ENCODE data around the gene DGKI.

The DGKI gene

GRCh38 chr7:137853053-137853452 is 6.3 kb upstream of the DGKI start:
- Histone ChIP-seq H3K36me3 (ENCODE audit: control insufficient read depth in 1 of 2, insufficient read depth in 2 of 2, low read length in 2 of 2) (peaks cover 2 to 6% of the 10 kb centered on the region in 2 experiments), H2BK120ac (ENCODE audit: insufficient read depth, low read length, poor library complexity) (no peak overlapping the region), H4K91ac (ENCODE audit: low read depth, low read length) (no peak overlapping the region), H3K23ac (ENCODE audit: low read length) (no peak overlapping the region), H3K4me2 (ENCODE audit: low read length) (no peak overlapping the region), H3K9me3 (ENCODE audit: insufficient read depth, low read depth, low read length) (no peaks in the 10 kb centered on the region), H2AK5ac (ENCODE audit: low read length) (no peak overlapping the region), H3K18ac (ENCODE audit: low read length) (no peak overlapping the region), H3K4me1 (ENCODE audit: control insufficient read depth in 1 of 2, insufficient read depth in 2 of 2, low read length in 2 of 2) (no peaks in the 10 kb centered on the region), H3K4ac (ENCODE audit: low read depth, low read length) (no peak overlapping the region), H2AFZ (ENCODE audit: insufficient read depth, low read length, poor library complexity) (no peak overlapping the region), H3K4me3 (ENCODE audit: low read depth, low read length) (no peak overlapping the region), H3K79me1 (ENCODE audit: low read length) (no peaks in the 10 kb centered on the region), H2BK5ac (ENCODE audit: low read depth, low read length, poor library complexity) (no peak overlapping the region), H3K79me2 (ENCODE audit: control insufficient read depth, insufficient read depth, low read length, poor library complexity) (no peaks in the 10 kb centered on the region), H4K8ac (ENCODE audit: low read depth, low read length) (no peak overlapping the region), H2BK12ac (ENCODE audit: low read length) (no peak overlapping the region), H3K9ac (ENCODE audit: low read length) (no peak overlapping the region), H3K27me3 (ENCODE audit: insufficient read depth, low read length) (peaks cover 3% of the 10 kb centered on the region), H4K12ac (ENCODE audit: low read depth, low read length) (no peak overlapping the region), H3K27ac (ENCODE audit: low read depth, low read length) (no peak overlapping the region), H3K14ac (ENCODE audit: low read length) (no peak overlapping the region)
- no peak for DNase-seq
- WGBS (ENCODE audit: extremely low coverage, insufficient coverage, insufficient read length), result no CpG with 5 or more reads among the region's 1 CpG

- Histone ChIP-seq H4K8ac (ENCODE audit: low read depth, low read length) (no peak overlapping the region), H2AK5ac (ENCODE audit: low read length) (no peak overlapping the region), H2BK12ac (ENCODE audit: low read length) (no peak overlapping the region)
These were observed 5.3 kb upstream of the DGKI start for GRCh38 chr7:137852108-137852507.

GRCh38 chr7:137850972-137851945 is 4.5 kb upstream of the DGKI start:
- Histone ChIP-seq H2BK12ac (ENCODE audit: low read length) (no peak overlapping the region), H4K91ac (ENCODE audit: low read depth, low read length) (no peak overlapping the region), H2BK120ac (ENCODE audit: insufficient read depth, low read length, poor library complexity) (no peak overlapping the region), H2AFZ (ENCODE audit: insufficient read depth, low read length, poor library complexity) (no peak overlapping the region), H2BK5ac (ENCODE audit: low read depth, low read length, poor library complexity) (no peak overlapping the region), H3K9ac (ENCODE audit: low read length) (no peak overlapping the region), H2AK5ac (ENCODE audit: low read length) (no peak overlapping the region), H3K9me3 (ENCODE audit: insufficient read depth, low read depth, low read length) (no peaks in the 10 kb centered on the region), H3K36me3 (ENCODE audit: control insufficient read depth in 1 of 2, insufficient read depth in 2 of 2, low read length in 2 of 2) (peaks cover 2 to 6% of the 10 kb centered on the region in 2 experiments), H4K8ac (ENCODE audit: low read depth, low read length) (no peak overlapping the region), H3K27ac (ENCODE audit: low read depth, low read length) (no peak overlapping the region), H3K14ac (ENCODE audit: low read length) (no peak overlapping the region), H3K4ac (ENCODE audit: low read depth, low read length) (no peak overlapping the region), H3K18ac (ENCODE audit: low read length) (no peak overlapping the region), H3K79me1 (ENCODE audit: low read length) (no peaks in the 10 kb centered on the region), H3K79me2 (ENCODE audit: control insufficient read depth, insufficient read depth, low read length, poor library complexity) (no peaks in the 10 kb centered on the region), H3K27me3 (ENCODE audit: insufficient read depth, low read length) (peaks cover 19% of the 10 kb centered on the region), H4K12ac (ENCODE audit: low read depth, low read length) (no peak overlapping the region), H3K23ac (ENCODE audit: low read length) (no peak overlapping the region), H3K4me3 (ENCODE audit: low read depth, low read length) (no peak overlapping the region), H3K4me1 (ENCODE audit: control insufficient read depth in 1 of 2, insufficient read depth in 2 of 2, low read length in 2 of 2) (peaks cover 0 to 9% of the 10 kb centered on the region in 2 experiments), H3K4me2 (ENCODE audit: low read length) (no peak overlapping the region)
- peak; percentile 55 to 91 for DNase-seq
- no CpG with 5 or more reads among the region's 6 CpGs for WGBS (ENCODE audit: extremely low coverage, insufficient coverage, insufficient read length)

More at GRCh38 chr7:137852108-137852507, 5.3 kb upstream of the DGKI start:
- Histone ChIP-seq H2BK120ac (ENCODE audit: insufficient read depth, low read length, poor library complexity) (no peak overlapping the region), H3K9me3 (ENCODE audit: insufficient read depth, low read depth, low read length) (no peaks in the 10 kb centered on the region), H2BK5ac (ENCODE audit: low read depth, low read length, poor library complexity) (no peak overlapping the region), H3K14ac (ENCODE audit: low read length) (no peak overlapping the region), H3K79me1 (ENCODE audit: low read length) (no peaks in the 10 kb centered on the region), H3K27me3 (ENCODE audit: insufficient read depth, low read length) (peaks cover 11% of the 10 kb centered on the region), H3K4me3 (ENCODE audit: low read depth, low read length) (no peak overlapping the region), H3K4ac (ENCODE audit: low read depth, low read length) (no peak overlapping the region), H4K91ac (ENCODE audit: low read depth, low read length) (no peak overlapping the region), H3K79me2 (ENCODE audit: control insufficient read depth, insufficient read depth, low read length, poor library complexity) (no peaks in the 10 kb centered on the region), H3K36me3 (ENCODE audit: control insufficient read depth in 1 of 2, insufficient read depth in 2 of 2, low read length in 2 of 2) (peaks cover 2 to 6% of the 10 kb centered on the region in 2 experiments), H4K12ac (ENCODE audit: low read depth, low read length) (no peak overlapping the region), H3K9ac (ENCODE audit: low read length) (no peak overlapping the region), H3K23ac (ENCODE audit: low read length) (no peak overlapping the region), H3K4me2 (ENCODE audit: low read length) (no peak overlapping the region), H3K4me1 (ENCODE audit: control insufficient read depth in 1 of 2, insufficient read depth in 2 of 2, low read length in 2 of 2) (peaks cover 0 to 3% of the 10 kb centered on the region in 2 experiments), H3K18ac (ENCODE audit: low read length) (no peak overlapping the region), H3K27ac (ENCODE audit: low read depth, low read length) (no peak overlapping the region), H2AFZ (ENCODE audit: insufficient read depth, low read length, poor library complexity) (no peak overlapping the region)
- peak; percentile 26 to 61 for DNase-seq

- H3K9me3 ChIP-seq (ENCODE audit: insufficient read depth, low read depth, low read length), result no peaks in the 10 kb centered on the region
- peaks cover 25% of the 10 kb centered on the region for H3K27me3 ChIP-seq (ENCODE audit: insufficient read depth, low read length)
- WGBS (ENCODE audit: extremely low coverage, insufficient coverage, insufficient read length), result no CpG with 5 or more reads among the region's 2 CpGs
- no peaks in the 10 kb centered on the region for H3K79me2 ChIP-seq (ENCODE audit: control insufficient read depth, insufficient read depth, low read length, poor library complexity)
- no peak overlapping the region for H2BK5ac ChIP-seq (ENCODE audit: low read depth, low read length, poor library complexity)
- H2AFZ ChIP-seq (ENCODE audit: insufficient read depth, low read length, poor library complexity), result no peak overlapping the region
- no peak overlapping the region for H2BK12ac ChIP-seq (ENCODE audit: low read length)
- no peak overlapping the region for H4K91ac ChIP-seq (ENCODE audit: low read depth, low read length)
- H3K4me1 ChIP-seq (ENCODE audit: control insufficient read depth in 1 of 2, insufficient read depth in 2 of 2, low read length in 2 of 2), result peaks cover 0 to 11% of the 10 kb centered on the region in 2 experiments
- no peak overlapping the region for H3K14ac ChIP-seq (ENCODE audit: low read length)
- H2BK120ac ChIP-seq (ENCODE audit: insufficient read depth, low read length, poor library complexity), result no peak overlapping the region
- no peak overlapping the region for H3K9ac ChIP-seq (ENCODE audit: low read length)
- H4K12ac ChIP-seq (ENCODE audit: low read depth, low read length), result no peak overlapping the region
- H3K4ac ChIP-seq (ENCODE audit: low read depth, low read length), result no peak overlapping the region
- no peak overlapping the region for H3K23ac ChIP-seq (ENCODE audit: low read length)
- DNase-seq, result no peak
- no peak overlapping the region for H2AK5ac ChIP-seq (ENCODE audit: low read length)
- H3K4me2 ChIP-seq (ENCODE audit: low read length), result no peak overlapping the region
- no peak overlapping the region for H3K4me3 ChIP-seq (ENCODE audit: low read depth, low read length)
- no peak overlapping the region for H4K8ac ChIP-seq (ENCODE audit: low read depth, low read length)
- peaks cover 2 to 6% of the 10 kb centered on the region in 2 experiments for H3K36me3 ChIP-seq (ENCODE audit: control insufficient read depth in 1 of 2, insufficient read depth in 2 of 2, low read length in 2 of 2)
- no peak overlapping the region for H3K18ac ChIP-seq (ENCODE audit: low read length)
- no peaks in the 10 kb centered on the region for H3K79me1 ChIP-seq (ENCODE audit: low read length)
- no peak overlapping the region for H3K27ac ChIP-seq (ENCODE audit: low read depth, low read length)
These were observed 3.8 kb upstream of the DGKI start for GRCh38 chr7:137850571-137850970.

Measured in trophoblast cell (in vitro differentiated cells and primary cell).